HG02798 (cell line): Measurements from ENCODE around the gene TMEM181.
A peak's percentile ranks its signal among the peaks of the same experiment; 100 is the strongest.
"Not testable (repeated sequence)": the region's sequence is repeated elsewhere in the genome, so short reads cannot be mapped to it uniquely, and the experiment has no call there.

Source experiments
- ATAC-seq: cut with Tn5 transposase; IDR thresholded peaks from one replicate; pipeline ENCODE4 v1.9.1; 2021; ENCODE audit warnings: mild to moderate bottlenecking; ENCODE audit not compliant: unreplicated experiment, poor library complexity

The TMEM181 gene

GRCh38 chr6:158633127-158633526, 73.2 kb downstream of the TMEM181 start:
- no peak for ATAC-seq

GRCh38 chr6:158634695-158635426, 75.0 kb downstream of the TMEM181 start:
- no peak for ATAC-seq

GRCh38 chr6:158635427-158636073, 75.7 kb downstream of the TMEM181 start:
- no peak for ATAC-seq

- no peak for ATAC-seq
Observed at GRCh38 chr6:158636778-158637177, 76.9 kb downstream of the TMEM181 start.

- ATAC-seq: no peak
Observed at GRCh38 chr6:158638324-158638854, 78.5 kb downstream of the TMEM181 start.

GRCh38 chr6:158639056-158639455, 79.2 kb downstream of the TMEM181 start:
- ATAC-seq: no peak

- no peak for ATAC-seq
Observed at GRCh38 chr6:158640519-158640918, 80.6 kb downstream of the TMEM181 start.

GRCh38 chr6:158642097-158642601, 82.3 kb downstream of the TMEM181 start:
- no peak for ATAC-seq

GRCh38 chr6:158643836-158644230, 83.9 kb downstream of the TMEM181 start:
- no peak for ATAC-seq

GRCh38 chr6:158644231-158645063, 84.6 kb downstream of the TMEM181 start, which contains the start of gene DYNLT1:
DYNLT1 (minus strand) TSS chr6:158644743; CDS start chr6:158644708, 35 bp downstream.
- ATAC-seq: peak; percentile 79

GRCh38 chr6:158645064-158646022, 85.5 kb downstream of the TMEM181 start:
- no peak for ATAC-seq

- ATAC-seq: no peak
Observed at GRCh38 chr6:158646023-158646910, 86.4 kb downstream of the TMEM181 start.

- ATAC-seq: no peak
Observed at GRCh38 chr6:158647501-158647900, 87.6 kb downstream of the TMEM181 start.

GRCh38 chr6:158648682-158649131, 88.8 kb downstream of the TMEM181 start:
- ATAC-seq: no peak

- ATAC-seq: peak; percentile 57
Observed at GRCh38 chr6:158649289-158650143, 89.6 kb downstream of the TMEM181 start, which contains the start of gene SYTL3. SYTL3 (plus strand) TSS chr6:158650054; CDS start chr6:158663269, 13,215 bp downstream.

GRCh38 chr6:158651981-158652737, 92.3 kb downstream of the TMEM181 start:
- not testable (repeated sequence) for ATAC-seq
